DND-41 (cell line): Measurements from ENCODE around the gene SLC24A3.

Experiments used
- CTCF ChIP-seq: IDR thresholded peaks from 2 replicates; pipeline ENCODE4 v1.5.1; 2012; ENCODE audit warnings: borderline replicate concordance, low read length, moderate library complexity, mild to moderate bottlenecking; ENCODE audit not compliant: poor library complexity, severe bottlenecking; ENCODE audit errors: extremely low read depth
- EZH2 ChIP-seq: IDR thresholded peaks from 3 replicates; pipeline ENCODE4 v1.6.1; 2012; ENCODE audit warnings: borderline replicate concordance, low read depth, mild to moderate bottlenecking, moderate library complexity, low read length, inconsistent platforms; ENCODE audit not compliant: severe bottlenecking

- TF ChIP-seq CTCF (no peak), EZH2 (no peak)
Observed at GRCh38 chr20:19543101-19543500, 330.7 kb downstream of the SLC24A3 start.
